Lower lobe of right lung (tissue), 2 donors: Measurements from ENCODE around the gene NELFA. TPM values are rescaled to one million over a fixed set of nuclear protein-coding genes. Genes with fewer than 3 reads are reported as not detected.
A peak's percentile ranks its signal among the peaks of the same experiment; 100 is the strongest.

Source experiments
- ATAC-seq, 2 donors: fragments of 200-7000 bp; cut with Tn5 transposase; one replicate each; pipeline ENCODE4 v1.9.1; 2020 to 2022; ENCODE audit warnings: mild to moderate bottlenecking in 2 of 2, moderate library complexity in 2 of 2
- DNase-seq: peaks from one replicate; pipeline ENCODE4 v3.0.0-alpha.2; 2020
- H3K27ac ChIP-seq: fragments of 200-600 bp; one replicate; pipeline ENCODE4 v1.8.0; 2022
- H3K27me3 ChIP-seq: fragments of 200-600 bp; one replicate; pipeline ENCODE4 v1.8.0; 2022; ENCODE audit warnings: low read depth
- H3K36me3 ChIP-seq: fragments of 200-600 bp; one replicate; pipeline ENCODE4 v1.8.0; 2022; ENCODE audit warnings: mild to moderate bottlenecking
- H3K4me1 ChIP-seq: fragments of 200-600 bp; one replicate; pipeline ENCODE4 v1.8.0; 2022
- H3K4me3 ChIP-seq: fragments of 200-600 bp; one replicate; pipeline ENCODE4 v1.8.0; 2022; ENCODE audit warnings: mild to moderate bottlenecking
- H3K9me3 ChIP-seq: fragments of 200-600 bp; one replicate; pipeline ENCODE4 v1.8.0; 2022
- CTCF ChIP-seq: fragments of 200-600 bp; IDR thresholded peaks from one replicate; pipeline ENCODE4 v1.8.0; 2022; ENCODE audit warnings: antibody characterized with exemption, mild to moderate bottlenecking
- intact Hi-C: fragments of 100-400 bp; cut with DNase I; formaldehyde crosslinking; loops from one replicate; pipeline ENCODE4 v1.11.0; 2022
- total RNA-seq: library from RNA; stranded (reverse); fragmentation: NEBNext Ultra II Directional; extraction: Animal tissue kit (Norgen Biotek cat#: 25700); gene quantifications from one replicate; pipeline ENCODE4 v1.2.1, GENCODE V29; 2021
- donor health status: DM: no; HTN: yes; CAD: no; lungs with severe emphysema.

NELFA gene
- total RNA-seq, 1 donor from 2014 or later = 22.6 TPM

- TF ChIP-seq CTCF = no peak
- no peak for ATAC-seq
- Histone ChIP-seq H3K36me3 (peaks cover 40% of the 10 kb centered on the region), H3K27me3 (no peaks in the 10 kb centered on the region), H3K27ac (no peak overlapping the region), H3K4me1 (no peaks in the 10 kb centered on the region), H3K9me3 (peaks cover 9% of the 10 kb centered on the region), H3K4me3 (no peak overlapping the region)
- DNase-seq = no peak
- intact Hi-C loops = no loop called here
Observed at GRCh38 chr4:1992468-1993168, 16.2 kb downstream of the NELFA start.

GRCh38 chr4:1991596-1992434 lies 17.0 kb downstream of the NELFA start:
- DNase-seq (no peak), ATAC-seq (peak in 1 of 2 donors; percentile 16)
- H3K4me1 ChIP-seq = no peaks in the 10 kb centered on the region
- no peaks in the 10 kb centered on the region for H3K27me3 ChIP-seq
- no peak overlapping the region for H3K4me3 ChIP-seq
- H3K27ac ChIP-seq = no peak overlapping the region
- TF ChIP-seq CTCF = no peak
- peaks cover 48% of the 10 kb centered on the region for H3K36me3 ChIP-seq
- peaks cover 1% of the 10 kb centered on the region for H3K9me3 ChIP-seq
- intact Hi-C loops = no loop called here

GRCh38 chr4:1991087-1991486 lies 17.7 kb downstream of the NELFA start:
- TF ChIP-seq CTCF = no peak
- H3K9me3 ChIP-seq = no peaks in the 10 kb centered on the region
- H3K4me3 ChIP-seq = no peak overlapping the region
- no peak overlapping the region for H3K27ac ChIP-seq
- no peaks in the 10 kb centered on the region for H3K27me3 ChIP-seq
- no peak for ATAC-seq
- DNase-seq = no peak
- H3K36me3 ChIP-seq = peaks cover 55% of the 10 kb centered on the region
- intact Hi-C loops = no loop called here
- H3K4me1 ChIP-seq = no peaks in the 10 kb centered on the region

GRCh38 chr4:1990676-1991075 lies 18.1 kb downstream of the NELFA start:
- peaks cover 59% of the 10 kb centered on the region for H3K36me3 ChIP-seq
- H3K4me1 ChIP-seq = no peaks in the 10 kb centered on the region
- H3K9me3 ChIP-seq = no peaks in the 10 kb centered on the region
- DNase-seq = no peak
- no peak for ATAC-seq
- no peaks in the 10 kb centered on the region for H3K27me3 ChIP-seq
- intact Hi-C loops = no loop called here
- TF ChIP-seq CTCF = no peak
- H3K27ac ChIP-seq = no peak overlapping the region
- no peak overlapping the region for H3K4me3 ChIP-seq

GRCh38 chr4:1990348-1990645 lies 18.5 kb downstream of the NELFA start:
- H3K4me1 ChIP-seq = no peaks in the 10 kb centered on the region
- TF ChIP-seq CTCF = no peak
- ATAC-seq (no peak), DNase-seq (no peak)
- no peaks in the 10 kb centered on the region for H3K27me3 ChIP-seq
- H3K36me3 ChIP-seq = peaks cover 63% of the 10 kb centered on the region
- H3K27ac ChIP-seq = no peak overlapping the region
- intact Hi-C loops = no loop called here
- H3K4me3 ChIP-seq = no peak overlapping the region
- no peaks in the 10 kb centered on the region for H3K9me3 ChIP-seq
